IPS-NIHi7 (cell line): ENCODE measurements around the gene MTMR2.
"Not testable (repeated sequence)": the region's sequence is repeated elsewhere in the genome, so short reads cannot be mapped to it uniquely, and the experiment has no call there.

ENCODE experiments used
- DNase-seq: peaks from one replicate; pipeline ENCODE4 v3.0.0; 2012; ENCODE audit warnings: mixed read lengths; ENCODE audit errors: extremely low spot score

Gene MTMR2

GRCh38 chr11:95816037-95816436, 107.9 kb downstream of the MTMR2 start:
- DNase-seq: no peak

GRCh38 chr11:95811052-95811451, 112.9 kb downstream of the MTMR2 start:
- DNase-seq: not testable (repeated sequence)

GRCh38 chr11:95806464-95806863, 117.4 kb downstream of the MTMR2 start:
- DNase-seq: not testable (repeated sequence)

- DNase-seq: no peak
Observed at GRCh38 chr11:95805869-95806268, 118.0 kb downstream of the MTMR2 start.

- no peak for DNase-seq
Observed at GRCh38 chr11:95803973-95804372, 119.9 kb downstream of the MTMR2 start.

- no peak for DNase-seq
Observed at GRCh38 chr11:95802806-95803205, 121.1 kb downstream of the MTMR2 start.

GRCh38 chr11:95800438-95800837, 123.5 kb downstream of the MTMR2 start:
- DNase-seq: no peak

GRCh38 chr11:95799546-95799945, 124.4 kb downstream of the MTMR2 start:
- DNase-seq: no peak

GRCh38 chr11:95796501-95796900, 127.4 kb downstream of the MTMR2 start:
- DNase-seq: no peak

- no peak for DNase-seq
Observed at GRCh38 chr11:95795627-95796295, 128.1 kb downstream of the MTMR2 start.

- no peak for DNase-seq
Observed at GRCh38 chr11:95794086-95794485, 129.8 kb downstream of the MTMR2 start.

GRCh38 chr11:95793116-95793515, 130.8 kb downstream of the MTMR2 start:
- DNase-seq: no peak

- no peak for DNase-seq
Observed at GRCh38 chr11:95792700-95793099, 131.2 kb downstream of the MTMR2 start.

GRCh38 chr11:95792200-95792599, 131.7 kb downstream of the MTMR2 start:
- no peak for DNase-seq

GRCh38 chr11:95791709-95792033, 132.2 kb downstream of the MTMR2 start:
- no peak for DNase-seq

GRCh38 chr11:95790933-95791708, 132.8 kb downstream of the MTMR2 start:
- DNase-seq: peak; percentile 46

- peak; percentile 89 for DNase-seq
Observed at GRCh38 chr11:95790123-95790932, 133.6 kb downstream of the MTMR2 start, which contains the start of gene CEP57. TSS of gene CEP57 (plus strand) at chr11:95790498. CDS start at chr11:95790699, 201 bp downstream.

- DNase-seq: peak; percentile 92
Observed at GRCh38 chr11:95789506-95790122, 134.3 kb downstream of the MTMR2 start, which contains the start of gene FAM76B. TSS of gene FAM76B (minus strand) at chr11:95789782. CDS start at chr11:95789478, 304 bp downstream.

GRCh38 chr11:95788921-95789505, 134.9 kb downstream of the MTMR2 start:
- peak; percentile 55 for DNase-seq
